ENCODE data around the gene PXYLP1.

Gene PXYLP1

GRCh38 chr3:141342386-141342785 lies 110.8 kb downstream of the PXYLP1 start:
- no peak for DNase-seq (ENCODE audit: low read depth in 1 of 2, low spot score in 1 of 2)

GRCh38 chr3:141343077-141343476 lies 111.5 kb downstream of the PXYLP1 start:
- no peak for DNase-seq (ENCODE audit: low read depth in 1 of 2, low spot score in 1 of 2)

- no peak for DNase-seq (ENCODE audit: low read depth in 1 of 2, low spot score in 1 of 2)
Measured at GRCh38 chr3:141343865-141344271, 112.2 kb downstream of the PXYLP1 start.
